ENCODE data around the gene RARG.

RARG gene

DNA sequence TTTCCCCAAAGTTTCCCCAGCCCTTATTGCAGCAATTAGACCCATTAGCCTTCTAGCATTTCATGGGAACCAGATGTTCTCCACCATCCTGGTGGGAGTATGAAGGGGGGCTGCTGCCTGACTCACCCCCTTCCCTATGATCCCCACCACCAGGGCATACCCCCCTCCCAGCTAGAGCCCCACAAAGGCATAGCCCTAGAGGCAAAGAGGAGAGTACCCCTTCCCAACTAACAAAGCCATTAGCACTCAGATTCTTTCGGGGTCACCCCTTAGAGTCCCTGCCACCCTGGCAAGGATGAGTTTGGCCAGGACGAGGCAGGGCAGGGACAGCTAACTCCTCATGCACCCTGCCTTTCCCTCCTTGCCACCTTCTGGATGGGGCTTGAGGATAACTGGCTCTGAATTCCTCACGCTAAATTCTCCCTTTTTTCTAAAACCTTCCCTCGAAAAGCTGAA is 9.2 kb downstream of the RARG start:
- DNase-seq, result no peak

DNA sequence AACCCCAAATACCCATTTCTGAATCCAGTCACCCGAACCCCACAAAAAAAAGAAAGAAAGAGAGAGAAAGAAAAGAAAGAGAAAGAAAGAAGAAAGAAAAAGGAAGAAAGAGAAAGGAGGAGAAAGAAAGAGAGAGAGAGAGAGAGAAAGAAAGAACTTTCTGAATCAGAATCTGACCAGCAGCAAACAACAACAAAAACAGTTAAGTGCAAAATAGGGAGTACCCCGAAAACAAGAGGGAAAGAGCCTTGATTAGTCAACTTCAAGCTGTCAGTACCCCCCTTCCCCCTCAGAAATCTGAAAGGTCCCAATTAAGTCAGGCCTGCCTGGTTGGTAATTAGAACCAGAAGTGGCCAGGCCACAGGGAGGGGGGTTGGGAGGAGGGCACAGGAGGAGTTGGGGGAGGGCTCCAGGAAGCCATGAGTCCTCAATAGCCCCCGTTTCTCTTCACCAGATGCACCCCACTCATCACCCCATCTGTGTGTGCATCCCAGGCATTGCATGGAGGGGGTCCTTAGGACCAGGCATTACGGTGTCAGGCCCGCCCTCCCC is 9.8 kb downstream of the RARG start:
- DNase-seq, result no peak

GRCh38 chr12:53221203-53222080 is 10.6 kb downstream of the RARG start:
- peak; percentile 27 for DNase-seq

GRCh38 chr12:53220694-53221202 is 11.3 kb downstream of the RARG start:
- DNase-seq, result peak; percentile 73

DNA sequence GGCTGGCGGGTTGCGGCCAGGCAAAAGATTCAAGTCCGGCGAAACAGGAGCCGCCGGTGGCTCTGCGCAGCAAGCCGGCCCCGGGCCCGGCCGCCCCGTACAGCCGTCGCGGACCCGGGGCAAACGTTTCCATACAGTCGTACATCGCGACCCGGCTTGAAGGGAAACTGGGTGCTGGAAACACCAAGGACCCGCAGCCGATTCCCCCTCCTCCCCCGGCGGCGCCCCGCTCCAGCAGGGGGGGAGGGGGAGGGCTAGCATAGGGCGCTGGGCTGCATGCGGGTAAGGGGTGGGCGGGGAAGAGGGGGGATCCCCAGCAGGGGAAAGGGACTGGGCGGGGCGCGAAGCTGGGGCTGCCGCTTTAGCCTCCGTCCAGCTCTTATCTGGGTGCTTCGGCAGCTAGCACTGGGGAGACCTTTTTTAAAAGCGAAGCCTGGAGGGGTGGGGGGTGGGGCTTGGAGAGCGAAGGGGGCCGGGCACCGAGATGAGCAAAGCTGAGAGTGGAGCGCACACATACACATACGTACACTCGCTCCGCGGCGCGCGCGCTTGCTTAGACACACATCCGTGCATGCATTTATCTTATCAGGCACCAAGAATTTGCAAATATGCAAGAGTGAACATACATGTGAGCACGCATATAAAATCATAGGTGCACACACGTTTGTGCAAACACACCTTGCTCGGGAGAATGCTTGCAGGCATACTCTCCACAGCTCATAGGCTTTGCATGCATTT is 11.9 kb downstream of the RARG start:
- no peak for DNase-seq

DNA sequence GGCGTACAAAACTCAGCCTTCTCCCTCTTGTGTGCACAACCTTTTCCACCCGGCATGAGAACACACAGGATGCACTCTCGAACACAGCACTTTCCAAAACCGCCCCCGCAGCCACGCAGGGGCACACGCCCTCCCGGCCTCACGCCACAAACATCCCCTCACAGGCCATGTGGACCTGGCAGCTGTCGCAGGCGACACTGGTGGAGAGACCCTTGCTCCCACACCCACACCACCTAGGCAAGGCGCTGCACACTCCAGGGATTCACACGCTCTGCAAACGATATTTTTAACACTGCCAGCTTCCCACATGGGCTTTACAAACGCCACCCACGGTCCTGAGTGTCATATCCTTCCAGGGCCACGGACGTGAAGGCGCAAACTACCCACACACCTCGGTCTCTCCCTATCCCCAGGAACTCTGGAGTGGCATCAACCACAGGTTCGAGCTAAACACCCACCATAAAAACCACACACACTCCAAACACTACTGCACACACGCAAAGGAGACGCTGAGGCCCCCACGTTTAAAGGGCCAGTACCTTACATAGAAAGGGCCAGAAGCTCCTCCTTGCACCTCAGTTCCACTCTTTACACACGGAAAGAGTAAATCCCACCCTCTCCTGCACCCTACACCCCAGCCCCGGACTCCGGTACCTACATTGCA is 12.6 kb downstream of the RARG start:
- DNase-seq, result no peak

DNA sequence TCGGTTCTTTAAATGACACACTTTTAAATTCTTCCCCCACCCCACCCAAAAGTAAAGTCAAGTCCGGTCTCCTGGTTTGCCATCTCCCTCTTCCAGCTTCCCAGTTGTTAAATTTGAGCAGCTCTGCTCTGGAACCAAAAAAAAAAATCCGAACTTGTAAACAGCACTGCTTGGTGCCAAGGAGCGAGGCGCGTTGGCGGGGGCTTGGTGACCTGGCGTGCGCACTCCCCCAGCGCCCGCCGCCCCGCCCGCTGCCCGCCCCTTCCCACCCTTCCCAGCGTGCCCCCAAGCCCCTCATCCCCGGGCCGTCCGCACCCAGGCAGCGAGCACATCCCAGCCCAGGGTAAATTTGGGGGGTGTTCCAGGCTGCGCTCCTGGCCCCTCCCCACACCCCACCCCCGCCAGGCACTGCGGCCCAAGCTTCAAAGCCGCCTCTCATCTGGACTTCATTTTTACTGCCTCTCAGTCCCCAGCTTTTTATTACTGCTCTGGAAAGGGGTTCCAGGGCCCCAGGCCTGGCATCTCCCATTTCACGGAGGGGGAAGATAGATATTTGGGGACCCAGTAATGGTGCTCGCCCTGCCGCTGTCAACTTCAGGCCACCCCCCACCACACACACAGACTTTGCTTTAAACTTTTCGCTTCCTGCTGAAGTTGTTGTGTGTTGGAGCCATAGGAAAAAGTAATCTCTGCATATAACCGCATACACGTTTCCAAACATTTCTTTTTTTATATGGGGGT is 13.3 kb downstream of the RARG start:
- no peak for DNase-seq

- no peak for DNase-seq
These were observed 14.1 kb downstream of the RARG start for GRCh38 chr12:53217931-53218307.

DNA sequence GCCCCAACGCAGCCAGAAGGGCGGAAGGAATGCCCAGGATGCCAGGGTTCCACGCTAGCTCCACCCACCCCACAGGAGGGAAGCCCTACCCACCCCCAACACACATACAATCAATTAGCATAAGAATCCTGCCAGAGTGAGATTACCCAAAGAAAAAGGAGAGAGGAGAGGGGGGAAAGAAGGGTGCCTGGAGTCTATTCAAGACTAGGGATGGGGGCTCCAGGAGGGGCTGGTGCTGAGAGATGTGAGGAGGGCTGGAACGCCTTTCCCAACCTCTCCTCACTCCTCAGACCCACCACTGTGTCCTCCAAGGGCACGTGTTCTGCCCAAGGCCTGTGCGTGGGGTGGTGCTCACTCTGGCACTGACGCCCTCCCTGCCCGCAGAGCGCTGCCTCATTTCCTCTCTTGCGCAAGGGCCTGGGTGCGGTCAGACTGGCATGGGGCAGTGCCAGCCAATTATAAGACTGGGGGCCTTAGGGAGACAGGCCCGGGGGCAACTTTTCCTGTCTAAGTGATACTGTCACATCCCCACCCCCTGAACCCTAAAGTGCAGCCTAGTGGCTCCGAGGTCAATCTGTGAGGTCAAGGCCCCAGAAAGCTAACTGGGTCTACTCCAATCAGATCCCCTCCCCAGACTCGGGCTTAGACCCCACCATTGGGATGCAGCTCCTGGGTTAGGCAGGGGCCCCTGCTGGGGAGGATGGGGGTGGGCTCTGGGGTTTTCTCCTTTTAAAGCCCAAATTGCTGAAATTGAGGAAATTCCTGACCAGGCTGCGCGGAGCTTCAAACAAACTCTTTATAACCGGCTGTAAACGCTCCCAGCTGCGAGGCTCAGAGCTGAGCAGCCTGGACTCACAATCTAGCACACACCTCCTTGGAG is 14.7 kb downstream of the RARG start:
- no peak for DNase-seq

DNA sequence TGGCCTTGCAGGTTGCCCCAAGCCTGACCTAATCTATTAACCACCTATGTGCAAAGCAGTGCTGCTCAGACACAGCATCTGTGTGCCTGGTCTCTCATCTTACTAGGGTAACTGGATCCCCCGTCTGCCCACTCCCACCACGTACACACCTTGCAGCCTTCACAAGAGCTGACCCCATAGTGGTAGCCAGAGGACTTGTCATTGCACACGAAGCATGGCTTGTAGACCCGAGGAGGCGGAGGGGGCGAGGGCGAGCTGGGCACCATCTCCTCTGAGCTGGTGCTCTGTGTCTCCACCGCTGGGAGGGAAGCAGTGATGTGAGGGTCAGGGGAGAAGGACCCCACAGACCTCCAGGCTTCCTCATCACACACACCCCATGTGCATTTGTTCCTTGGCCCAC is 16.5 kb downstream of the RARG start:
- no peak for DNase-seq

- no peak for DNase-seq
These were observed 17.1 kb downstream of the RARG start for GRCh38 chr12:53214687-53215455.

DNA sequence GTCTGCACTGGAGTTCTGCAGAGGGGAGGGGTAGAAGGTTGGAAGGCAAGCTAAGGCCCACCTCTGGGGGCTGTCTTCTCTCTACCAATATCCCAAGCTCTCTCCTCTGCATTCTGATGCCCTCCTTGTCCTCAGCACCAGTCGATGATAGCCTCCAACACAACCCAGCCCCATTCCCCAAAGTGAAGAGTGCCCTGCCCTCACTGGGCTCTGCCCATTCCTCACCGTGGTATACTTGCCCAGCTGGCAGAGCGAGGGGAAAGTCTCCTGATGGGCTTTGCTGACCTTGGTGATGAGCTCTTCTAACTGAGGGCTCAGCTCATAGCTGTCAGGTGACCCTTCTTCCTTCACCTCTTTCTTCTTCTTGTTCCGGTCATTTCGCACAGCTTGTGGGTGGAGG is 17.8 kb downstream of the RARG start:
- DNase-seq, result no peak

- DNase-seq, result peak; percentile 54
These were observed 18.7 kb downstream of the RARG start for GRCh38 chr12:53213348-53213747.

GRCh38 chr12:53212931-53213330 is 19.1 kb downstream of the RARG start:
- DNase-seq, result no peak

DNA sequence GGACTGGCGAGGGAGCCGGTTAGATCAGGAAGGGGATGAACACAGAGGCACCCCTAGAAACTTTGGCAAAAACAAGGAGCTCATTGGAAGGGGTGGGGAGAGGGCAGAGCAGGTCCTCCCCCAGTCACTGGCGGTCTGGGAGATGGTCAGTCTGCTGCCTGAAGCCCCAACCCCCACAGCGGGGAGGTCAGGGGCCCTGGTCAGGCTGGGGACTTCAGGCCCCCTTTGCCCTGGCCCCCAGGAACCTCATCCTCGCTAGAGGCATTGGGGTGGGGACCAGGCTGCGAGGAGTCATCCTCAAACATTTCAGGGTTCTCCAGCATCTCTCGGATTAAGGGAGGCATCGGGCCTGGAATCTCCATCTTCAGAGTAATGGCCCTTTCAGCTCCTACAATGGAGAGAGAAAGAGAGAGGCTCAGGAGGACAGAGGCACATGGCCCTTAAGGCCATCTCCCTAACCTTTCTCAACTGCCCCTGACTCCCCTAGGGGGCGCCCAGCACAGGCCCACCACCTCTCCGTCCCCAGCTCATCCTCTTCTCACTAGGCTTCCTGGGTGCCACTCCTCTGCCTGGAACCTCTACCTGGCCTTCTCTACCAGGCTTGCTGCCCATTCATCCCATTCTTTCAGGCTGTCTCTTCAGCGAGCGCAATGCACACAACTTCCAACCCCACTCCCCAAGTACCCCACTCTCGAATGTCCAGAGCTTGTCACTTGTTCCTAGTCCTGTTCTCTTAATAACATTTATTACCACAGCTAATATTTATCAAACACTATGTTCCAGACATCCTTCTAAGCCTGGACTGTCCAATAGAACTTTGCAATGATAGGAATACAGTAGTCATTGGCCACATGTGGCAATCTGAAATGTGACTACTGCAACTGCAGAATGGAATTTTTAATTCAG is 20.3 kb downstream of the RARG start:
- DNase-seq, result no peak

DNA sequence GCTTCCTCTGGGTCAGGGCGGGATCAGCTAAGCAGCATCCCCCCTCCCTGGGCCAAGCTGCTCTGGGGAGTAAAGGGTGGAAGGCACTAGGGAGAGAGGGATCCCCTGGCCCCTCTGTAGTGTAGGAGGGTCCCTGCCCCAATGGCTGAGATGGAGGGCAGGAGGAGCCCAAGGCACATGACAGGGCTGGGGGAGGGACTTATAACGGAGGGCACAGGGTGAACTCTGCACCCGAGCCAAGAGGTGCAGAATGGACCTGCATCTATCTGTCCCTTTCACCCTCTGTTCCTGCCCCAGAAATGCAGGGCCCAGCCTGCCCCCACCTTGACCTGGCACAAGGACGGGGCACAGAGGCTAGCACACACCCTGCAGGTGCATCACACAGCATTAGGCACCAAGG is 21.2 kb downstream of the RARG start:
- no peak for DNase-seq

DNA sequence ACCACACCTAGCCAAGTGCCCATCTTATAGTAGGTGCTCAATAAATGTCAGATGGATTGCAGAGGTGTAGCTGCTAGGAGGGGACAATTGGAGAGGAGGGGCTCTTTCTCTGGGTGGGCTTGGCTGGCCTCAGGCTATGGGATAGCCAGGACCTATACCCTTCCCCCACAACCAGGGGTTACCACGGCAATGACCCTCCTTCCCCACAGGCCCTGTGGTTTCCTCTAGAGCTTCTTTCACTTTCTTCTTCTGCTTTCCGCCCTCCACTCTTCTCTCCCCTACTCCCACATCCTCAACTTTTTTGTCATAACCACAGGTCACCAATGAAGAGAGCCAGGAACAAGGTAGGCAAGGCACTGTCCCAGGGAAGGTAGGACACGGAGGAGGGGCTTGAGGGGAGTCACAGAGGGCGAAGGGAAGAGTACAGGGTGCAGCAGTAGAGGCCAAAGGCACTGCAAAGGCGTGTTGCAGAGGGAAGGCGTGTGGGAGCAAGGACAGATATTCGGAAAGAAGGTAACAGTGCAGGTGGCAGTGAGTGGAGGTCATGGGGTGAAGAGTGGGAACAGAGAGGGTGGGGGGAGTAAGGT is 23.0 kb downstream of the RARG start:
- no peak for DNase-seq

DNA sequence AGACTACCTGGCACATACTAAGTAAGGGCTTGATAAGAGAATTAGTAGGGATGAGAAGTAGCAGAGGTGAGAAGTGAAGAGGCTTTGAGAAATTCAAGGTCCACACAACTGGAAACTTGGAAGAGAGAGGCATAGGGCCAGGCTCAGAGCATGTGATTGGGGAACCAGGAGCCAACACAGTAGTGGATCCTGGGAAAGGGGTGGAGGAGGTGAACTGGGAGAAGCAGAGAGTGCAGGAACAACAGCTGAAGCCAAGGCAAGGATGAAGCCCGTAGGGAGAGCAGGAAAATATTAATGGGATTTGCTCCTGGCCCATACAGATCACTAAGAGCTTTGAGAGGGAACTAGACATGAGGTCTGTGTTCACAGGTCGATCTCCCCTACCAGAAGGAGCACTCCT is 23.6 kb downstream of the RARG start:
- no peak for DNase-seq

DNA sequence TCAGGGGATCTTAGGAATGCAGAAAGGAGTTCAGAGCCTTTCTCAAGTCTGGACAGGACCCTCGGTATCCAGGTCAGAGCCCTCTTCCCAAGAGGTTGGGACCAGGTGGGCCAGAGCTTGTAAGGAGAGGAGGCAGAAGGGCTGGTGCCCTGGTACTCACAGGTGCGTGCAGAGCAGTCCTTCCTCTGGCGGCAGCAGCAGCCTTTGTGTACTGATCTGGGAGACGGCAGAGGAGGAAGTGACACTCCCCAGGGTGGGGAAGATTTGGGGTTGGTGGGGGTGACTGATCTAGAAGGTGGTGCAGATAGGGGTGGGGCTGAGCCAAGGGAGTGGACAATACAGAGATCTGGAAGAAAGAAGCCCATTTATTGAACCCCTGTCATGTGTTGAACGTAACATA is 25.0 kb downstream of the RARG start, which contains the start of gene ITGB7:
TSS of gene ITGB7 (minus strand) at position 210 of the 400 bp plus-strand sequence. CDS start 6,808 bp downstream, outside the sequence.
- DNase-seq, result no peak
